ENCODE results near the gene EPHB2.

The EPHB2 gene

GRCh38 chr1:22722901-22723550 is 12.4 kb downstream of the EPHB2 start:
- DNase-seq = no peak

- DNase-seq = no peak
Measured at GRCh38 chr1:22727873-22728272, 17.2 kb downstream of the EPHB2 start.

GRCh38 chr1:22728751-22729399 is 18.2 kb downstream of the EPHB2 start:
- DNase-seq = no peak

- DNase-seq = no peak
Measured at GRCh38 chr1:22729400-22729773, 18.7 kb downstream of the EPHB2 start.

GRCh38 chr1:22729912-22730311 is 19.3 kb downstream of the EPHB2 start:
- DNase-seq = no peak

- no peak for DNase-seq
Measured at GRCh38 chr1:22731924-22732720, 21.5 kb downstream of the EPHB2 start.

GRCh38 chr1:22733643-22734042 is 23.0 kb downstream of the EPHB2 start:
- no peak for DNase-seq

- no peak for DNase-seq
Measured at GRCh38 chr1:22736501-22737080, 26.0 kb downstream of the EPHB2 start.

GRCh38 chr1:22737374-22738068 is 26.9 kb downstream of the EPHB2 start:
- no peak for DNase-seq

- DNase-seq = no peak
Measured at GRCh38 chr1:22738069-22738435, 27.4 kb downstream of the EPHB2 start.

GRCh38 chr1:22738522-22738921 is 27.9 kb downstream of the EPHB2 start:
- no peak for DNase-seq

GRCh38 chr1:22739648-22740385 is 29.2 kb downstream of the EPHB2 start:
- DNase-seq = no peak

- no peak for DNase-seq
Measured at GRCh38 chr1:22741118-22741517, 30.5 kb downstream of the EPHB2 start.

- DNase-seq = no peak
Measured at GRCh38 chr1:22745669-22746585, 35.3 kb downstream of the EPHB2 start.

- no peak for DNase-seq
Measured at GRCh38 chr1:22747021-22747734, 36.5 kb downstream of the EPHB2 start.

GRCh38 chr1:22747735-22748073 is 37.1 kb downstream of the EPHB2 start:
- no peak for DNase-seq

GRCh38 chr1:22749503-22749902 is 38.9 kb downstream of the EPHB2 start:
- DNase-seq = no peak

GRCh38 chr1:22749919-22750684 is 39.5 kb downstream of the EPHB2 start:
- no peak for DNase-seq

- no peak for DNase-seq
Measured at GRCh38 chr1:22750685-22751051, 40.0 kb downstream of the EPHB2 start.

GRCh38 chr1:22751124-22751531 is 40.5 kb downstream of the EPHB2 start:
- no peak for DNase-seq
